ENCODE measurements around the gene STAG1.
"Not testable (repeated sequence)": the region's sequence is repeated elsewhere in the genome, so short reads cannot be mapped to it uniquely, and the experiment has no call there.

STAG1 gene

GRCh38 chr3:136490646-136491405 lies 261.4 kb downstream of the STAG1 start:
- DNase-seq, result no peak

GRCh38 chr3:136485777-136486176 lies 266.4 kb downstream of the STAG1 start:
- DNase-seq, result no peak

GRCh38 chr3:136476280-136476679 lies 275.9 kb downstream of the STAG1 start:
- DNase-seq, result no peak

GRCh38 chr3:136474876-136475275 lies 277.3 kb downstream of the STAG1 start:
- not testable (repeated sequence) for DNase-seq

- DNase-seq, result no peak
Observed at GRCh38 chr3:136473716-136474326, 278.4 kb downstream of the STAG1 start.

GRCh38 chr3:136465296-136465695 lies 286.9 kb downstream of the STAG1 start:
- DNase-seq, result no peak

GRCh38 chr3:136464502-136464901 lies 287.7 kb downstream of the STAG1 start:
- DNase-seq, result no peak

GRCh38 chr3:136463170-136463569 lies 289.0 kb downstream of the STAG1 start:
- no peak for DNase-seq

GRCh38 chr3:136457793-136458192 lies 294.4 kb downstream of the STAG1 start:
- no peak for DNase-seq

- DNase-seq, result no peak
Observed at GRCh38 chr3:136456196-136456595, 296.0 kb downstream of the STAG1 start.

- no peak for DNase-seq
Observed at GRCh38 chr3:136444581-136444980, 307.6 kb downstream of the STAG1 start.

- DNase-seq, result no peak
Observed at GRCh38 chr3:136437043-136437442, 315.1 kb downstream of the STAG1 start.

- no peak for DNase-seq
Observed at GRCh38 chr3:136434429-136434828, 317.7 kb downstream of the STAG1 start.

GRCh38 chr3:136432685-136433084 lies 319.5 kb downstream of the STAG1 start:
- no peak for DNase-seq

GRCh38 chr3:136428167-136428566 lies 324.0 kb downstream of the STAG1 start:
- DNase-seq, result no peak

GRCh38 chr3:136427236-136427635 lies 324.9 kb downstream of the STAG1 start:
- no peak for DNase-seq

GRCh38 chr3:136414476-136414875 lies 337.7 kb downstream of the STAG1 start:
- no peak for DNase-seq

GRCh38 chr3:136412307-136412706 lies 339.9 kb downstream of the STAG1 start:
- DNase-seq, result no peak

GRCh38 chr3:136409549-136409948 lies 342.6 kb downstream of the STAG1 start:
- DNase-seq, result no peak

- no peak for DNase-seq
Observed at GRCh38 chr3:136404056-136404455, 348.1 kb downstream of the STAG1 start.

- no peak for DNase-seq
Observed at GRCh38 chr3:136396916-136397315, 355.3 kb downstream of the STAG1 start.

GRCh38 chr3:136390574-136390973 lies 361.6 kb downstream of the STAG1 start:
- no peak for DNase-seq

- DNase-seq, result no peak
Observed at GRCh38 chr3:136387031-136387430, 365.1 kb downstream of the STAG1 start.

GRCh38 chr3:136385457-136385856 lies 366.7 kb downstream of the STAG1 start:
- no peak for DNase-seq

- no peak for DNase-seq
Observed at GRCh38 chr3:136381051-136381450, 371.1 kb downstream of the STAG1 start.
